ENCODE measurements around the gene GIGYF2. TPM values are rescaled to one million over a fixed set of nuclear protein-coding genes. Genes with fewer than 3 reads are reported as not detected.
"Not testable (repeated sequence)": the region's sequence is repeated elsewhere in the genome, so short reads cannot be mapped to it uniquely, and the experiment has no call there.

Gene GIGYF2
- total RNA-seq, 6 donors from 2014 or later = 54.7 to 127 (median 70.8) TPM

DNA sequence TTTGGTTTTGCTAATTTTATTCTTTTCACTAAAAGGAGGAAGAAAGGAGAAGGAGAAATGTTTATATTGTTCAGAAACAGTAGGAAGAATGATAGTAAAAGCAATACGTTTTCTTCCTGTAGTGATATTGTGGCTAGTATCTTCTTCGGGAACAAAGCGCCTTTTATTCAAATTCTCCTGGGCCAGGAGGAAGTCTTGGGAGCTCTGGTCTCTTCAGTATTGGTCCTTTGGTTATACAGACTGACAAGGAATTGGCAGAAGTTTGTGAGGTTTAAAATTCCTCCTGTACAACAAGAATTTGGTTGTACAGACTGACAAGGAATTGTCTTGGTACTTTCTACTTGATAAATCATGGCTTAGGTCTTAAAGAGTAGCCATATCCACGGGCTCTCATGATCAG lies 9.9 kb downstream of the GIGYF2 start:
- H3K36me3 ChIP-seq = peaks cover 8 to 60% (median 28%) of the 10 kb centered on the region in 4 donors
- no peaks in the 10 kb centered on the region for H3K9me3 ChIP-seq
- H3K4me1 ChIP-seq = peaks cover 0 to 3% (median 0%) of the 10 kb centered on the region in 4 donors
- ATAC-seq (ENCODE audit: low FRiP score in 2 of 2) = no peak
- DNase-seq = no peak
- no peak overlapping the region for H3K4me3 ChIP-seq
- WGBS, 2 donors = 89 to 94% methylated on average over 4 of the region's 4 CpGs
- TF ChIP-seq POLR2A (IDR thresholded peaks at IDR 0.05) (no peak), EP300 (IDR thresholded peaks at IDR 0.05) (no peak), POLR2AphosphoS5 (IDR thresholded peaks at IDR 0.05) (no peak)
- TF ChIP-seq, protein P1, sequence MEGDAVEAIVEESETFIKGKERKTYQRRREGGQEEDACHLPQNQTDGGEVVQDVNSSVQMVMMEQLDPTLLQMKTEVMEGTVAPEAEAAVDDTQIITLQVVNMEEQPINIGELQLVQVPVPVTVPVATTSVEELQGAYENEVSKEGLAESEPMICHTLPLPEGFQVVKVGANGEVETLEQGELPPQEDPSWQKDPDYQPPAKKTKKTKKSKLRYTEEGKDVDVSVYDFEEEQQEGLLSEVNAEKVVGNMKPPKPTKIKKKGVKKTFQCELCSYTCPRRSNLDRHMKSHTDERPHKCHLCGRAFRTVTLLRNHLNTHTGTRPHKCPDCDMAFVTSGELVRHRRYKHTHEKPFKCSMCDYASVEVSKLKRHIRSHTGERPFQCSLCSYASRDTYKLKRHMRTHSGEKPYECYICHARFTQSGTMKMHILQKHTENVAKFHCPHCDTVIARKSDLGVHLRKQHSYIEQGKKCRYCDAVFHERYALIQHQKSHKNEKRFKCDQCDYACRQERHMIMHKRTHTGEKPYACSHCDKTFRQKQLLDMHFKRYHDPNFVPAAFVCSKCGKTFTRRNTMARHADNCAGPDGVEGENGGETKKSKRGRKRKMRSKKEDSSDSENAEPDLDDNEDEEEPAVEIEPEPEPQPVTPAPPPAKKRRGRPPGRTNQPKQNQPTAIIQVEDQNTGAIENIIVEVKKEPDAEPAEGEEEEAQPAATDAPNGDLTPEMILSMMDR (IDR thresholded peaks at IDR 0.05) = no peak
- no peak overlapping the region for H3K27ac ChIP-seq
- H3K27me3 ChIP-seq = no peaks in the 10 kb centered on the region

DNA sequence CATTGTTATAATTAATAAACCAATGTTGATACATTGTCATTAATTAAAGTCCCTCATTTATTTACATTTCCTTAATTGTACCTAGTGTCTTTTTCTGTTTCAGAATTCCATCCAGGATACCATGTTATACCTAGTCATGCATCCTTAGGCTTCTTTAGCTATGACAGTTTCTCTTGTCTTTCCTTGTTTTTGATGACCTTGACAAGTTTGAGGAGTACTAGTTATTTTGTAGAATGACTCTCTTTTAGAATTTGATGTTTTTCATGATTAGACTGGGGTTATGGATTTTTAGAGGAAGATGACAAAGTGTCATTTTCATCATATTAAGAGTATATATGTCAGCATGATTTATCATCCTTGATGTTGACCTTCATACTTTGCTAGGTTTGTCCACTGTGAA lies 16.4 kb downstream of the GIGYF2 start:
- Histone ChIP-seq H3K27ac (no peak overlapping the region), H3K27me3 (no peaks in the 10 kb centered on the region), H3K36me3 (peaks cover 0 to 33% (median 10%) of the 10 kb centered on the region in 4 donors), H3K4me1 (no peaks in the 10 kb centered on the region), H3K4me3 (no peak overlapping the region), H3K9me3 (no peaks in the 10 kb centered on the region)
- ATAC-seq (ENCODE audit: low FRiP score in 2 of 2) = no peak
- no peak for DNase-seq
- TF ChIP-seq, protein P1 (IDR thresholded peaks at IDR 0.05) = no peak
- no peak for TF ChIP-seq EP300 (IDR thresholded peaks at IDR 0.05)
- TF ChIP-seq POLR2AphosphoS5 (IDR thresholded peaks at IDR 0.05) = no peak
- TF ChIP-seq POLR2A (IDR thresholded peaks at IDR 0.05) = no peak

DNA sequence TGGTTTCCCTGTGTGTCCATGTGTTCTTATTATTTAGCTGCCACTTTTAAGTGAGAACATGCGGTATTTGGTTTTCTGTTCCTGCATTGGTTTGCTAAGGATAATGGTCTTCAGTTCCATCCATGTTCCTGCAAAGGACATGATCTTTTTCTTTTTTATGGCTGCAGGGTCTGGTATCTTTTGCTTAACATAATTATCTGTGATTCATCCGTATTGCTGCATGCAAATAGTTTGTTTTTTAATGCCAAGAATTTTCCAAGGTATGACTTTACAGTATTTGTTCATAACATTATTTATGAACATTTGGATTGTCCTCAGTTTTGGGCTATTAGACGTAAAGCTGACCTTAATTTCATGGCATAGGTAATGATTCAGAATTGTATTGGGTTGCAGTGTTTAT lies 17.8 kb downstream of the GIGYF2 start:
- DNase-seq (no peak), ATAC-seq (ENCODE audit: low FRiP score in 2 of 2) (no peak)
- TF ChIP-seq, protein P1 (IDR thresholded peaks at IDR 0.05) = no peak
- TF ChIP-seq EP300 (IDR thresholded peaks at IDR 0.05) (no peak), POLR2A (IDR thresholded peaks at IDR 0.05) (no peak), POLR2AphosphoS5 (IDR thresholded peaks at IDR 0.05) (no peak)
- Histone ChIP-seq H3K4me3 (no peak overlapping the region), H3K4me1 (no peaks in the 10 kb centered on the region), H3K27ac (no peak overlapping the region), H3K36me3 (peaks cover 0 to 31% (median 3%) of the 10 kb centered on the region in 4 donors), H3K9me3 (no peaks in the 10 kb centered on the region), H3K27me3 (no peaks in the 10 kb centered on the region)
- WGBS, 2 donors = 90 to 98% methylated on average over 3 of the region's 3 CpGs

DNA sequence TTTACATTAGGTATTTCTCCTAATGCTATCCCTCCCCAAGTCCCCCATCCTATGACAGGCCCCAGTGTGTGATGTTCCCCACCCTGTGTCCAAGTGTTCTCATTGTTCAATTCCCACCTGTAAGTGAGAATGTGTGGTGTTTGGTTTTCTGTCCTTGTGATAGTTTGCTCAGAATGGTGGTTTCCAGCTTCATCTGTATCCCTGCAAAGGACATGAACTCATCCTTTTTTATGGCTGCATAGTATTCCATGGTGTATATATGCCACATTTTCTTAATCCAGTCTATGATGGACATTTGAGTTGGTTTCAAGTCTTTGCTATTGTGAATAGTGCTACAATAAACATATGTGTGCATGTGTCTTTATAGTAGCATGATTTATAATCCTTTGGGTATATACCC lies 22.9 kb downstream of the GIGYF2 start:
- not testable (repeated sequence) for H3K27ac ChIP-seq; H3K9me3 ChIP-seq; H3K27me3 ChIP-seq; ATAC-seq (ENCODE audit: low FRiP score in 2 of 2); H3K4me1 ChIP-seq; DNase-seq; H3K4me3 ChIP-seq
- peaks cover 0 to 41% (median 3%) of the 10 kb centered on the region in 4 donors for H3K36me3 ChIP-seq

DNA sequence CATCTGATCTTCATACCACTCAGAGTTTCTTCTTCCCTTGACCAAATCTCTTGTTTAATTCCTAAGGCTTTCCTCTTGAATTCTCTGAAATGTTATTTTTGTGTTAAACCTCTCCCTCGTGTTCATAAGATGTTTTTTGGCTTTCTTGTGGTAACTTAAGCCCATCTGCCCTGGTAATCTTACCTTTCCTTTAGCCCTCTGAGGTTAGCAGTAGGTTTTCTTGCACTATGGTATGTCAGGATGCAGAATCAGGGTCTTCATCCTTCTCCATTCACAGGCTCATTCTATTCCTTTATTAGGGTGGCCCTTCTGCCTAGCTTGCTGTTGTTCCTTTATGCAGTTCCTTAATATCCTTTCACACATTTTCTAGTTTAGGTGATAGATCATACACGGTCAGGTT lies 24.1 kb downstream of the GIGYF2 start:
- H3K27ac ChIP-seq = no peak overlapping the region
- DNase-seq (no peak), ATAC-seq (ENCODE audit: low FRiP score in 2 of 2) (no peak)
- no peak overlapping the region for H3K4me3 ChIP-seq
- WGBS, 2 donors = 77% methylated on average over 2 of the region's 2 CpGs
- H3K36me3 ChIP-seq = peaks cover 0 to 51% (median 9%) of the 10 kb centered on the region in 4 donors
- TF ChIP-seq POLR2A (IDR thresholded peaks at IDR 0.05) = no peak
- TF ChIP-seq, protein P1 (IDR thresholded peaks at IDR 0.05) = no peak
- TF ChIP-seq EP300 (IDR thresholded peaks at IDR 0.05) = no peak
- no peak for TF ChIP-seq POLR2AphosphoS5 (IDR thresholded peaks at IDR 0.05)
- no peaks in the 10 kb centered on the region for H3K9me3 ChIP-seq
- no peaks in the 10 kb centered on the region for H3K27me3 ChIP-seq
- peaks cover 0 to 6% (median 3%) of the 10 kb centered on the region in 4 donors for H3K4me1 ChIP-seq
